GM15510 (cell line): ENCODE measurements around the gene SPINK4.

Experiments used
- POLR2A ChIP-seq: IDR thresholded peaks from 3 replicates; pipeline ENCODE4 v1.6.1; 2011; ENCODE audit warnings: borderline replicate concordance; ENCODE audit not compliant: insufficient read length; ENCODE audit errors: extremely low read depth

The SPINK4 gene

GRCh38 chr9:33264473-33265177 is 24.7 kb downstream of the SPINK4 start, which contains the start of the genes BAG1 and CHMP5:
Gene BAG1 (minus strand): TSS chr9:33264708.
Gene CHMP5 (plus strand): TSS chr9:33265049. CDS start chr9:33265079, 30 bp downstream.
- peak; percentile 53 for TF ChIP-seq POLR2A

GRCh38 chr9:33265211-33265865 is 25.4 kb downstream of the SPINK4 start:
- no peak for TF ChIP-seq POLR2A

GRCh38 chr9:33267151-33267767 is 27.3 kb downstream of the SPINK4 start:
- TF ChIP-seq POLR2A: no peak

- TF ChIP-seq POLR2A: no peak
Observed at GRCh38 chr9:33270146-33270545, 30.2 kb downstream of the SPINK4 start.

- TF ChIP-seq POLR2A: no peak
Observed at GRCh38 chr9:33272061-33272460, 32.1 kb downstream of the SPINK4 start.

- TF ChIP-seq POLR2A: no peak
Observed at GRCh38 chr9:33273266-33273971, 33.5 kb downstream of the SPINK4 start.

- no peak for TF ChIP-seq POLR2A
Observed at GRCh38 chr9:33273972-33274328, 34.0 kb downstream of the SPINK4 start.

GRCh38 chr9:33277484-33277883 is 37.5 kb downstream of the SPINK4 start:
- TF ChIP-seq POLR2A: no peak

GRCh38 chr9:33285502-33285901 is 45.5 kb downstream of the SPINK4 start:
- TF ChIP-seq POLR2A: no peak

- TF ChIP-seq POLR2A: no peak
Observed at GRCh38 chr9:33287087-33287490, 47.1 kb downstream of the SPINK4 start.

- TF ChIP-seq POLR2A: no peak
Observed at GRCh38 chr9:33288235-33288634, 48.3 kb downstream of the SPINK4 start.

GRCh38 chr9:33288828-33289483 is 49.0 kb downstream of the SPINK4 start:
- no peak for TF ChIP-seq POLR2A

- no peak for TF ChIP-seq POLR2A
Observed at GRCh38 chr9:33289496-33289895, 49.5 kb downstream of the SPINK4 start.

- TF ChIP-seq POLR2A: no peak
Observed at GRCh38 chr9:33289936-33290246, 49.9 kb downstream of the SPINK4 start.
